Loucy (cell line): ENCODE measurements around the gene SYT7.

Experiments used
- H2AFZ ChIP-seq: fragments of 200-600 bp; sonication (generic); 2 replicates; pipeline ENCODE4 v1.6.0; 2016; ENCODE audit warnings: antibody characterized with exemption, mild to moderate bottlenecking, low read length, moderate library complexity
- H3F3A ChIP-seq: fragments of 200-600 bp; 2 replicates; pipeline ENCODE4 v1.6.0; 2016; ENCODE audit warnings: antibody characterized with exemption, low read depth, mild to moderate bottlenecking
- H3K27me3 ChIP-seq: fragments of 200-600 bp; sonication (generic); 2 replicates; pipeline ENCODE4 v1.6.1; 2014; ENCODE audit warnings: low read length, mild to moderate bottlenecking; ENCODE audit not compliant: insufficient read depth, poor library complexity, severe bottlenecking
- H3K36me3 ChIP-seq: fragments of 200-600 bp; sonication (generic); 2 replicates; pipeline ENCODE4 v1.6.1; 2016; ENCODE audit warnings: low read length; ENCODE audit not compliant: insufficient read depth
- H3K4me1 ChIP-seq: fragments of 200-600 bp; sonication (generic); 2 replicates; pipeline ENCODE4 v1.5.1; 2014; ENCODE audit warnings: low read length, mild to moderate bottlenecking; ENCODE audit not compliant: insufficient read depth, poor library complexity, severe bottlenecking
- H3K4me2 ChIP-seq: fragments of 200-600 bp; sonication (generic); 2 replicates; pipeline ENCODE4 v1.6.0; 2014; ENCODE audit warnings: antibody characterized with exemption, low read length, low read depth, mild to moderate bottlenecking; ENCODE audit not compliant: poor library complexity, severe bottlenecking
- H3K4me3 ChIP-seq: fragments of 200-600 bp; sonication (generic); 2 replicates; pipeline ENCODE4 v1.5.1; 2014; ENCODE audit warnings: low read length, mild to moderate bottlenecking, mixed read lengths; ENCODE audit not compliant: poor library complexity, severe bottlenecking
- H3K79me2 ChIP-seq: fragments of 200-600 bp; sonication (generic); 2 replicates; pipeline ENCODE4 v1.6.1; 2014; ENCODE audit warnings: low read length; ENCODE audit not compliant: insufficient read depth
- H3K9ac ChIP-seq: fragments of 200-600 bp; sonication (generic); 2 replicates; pipeline ENCODE4 v1.6.0; 2014; ENCODE audit warnings: mild to moderate bottlenecking, low read depth, low read length, moderate library complexity; ENCODE audit not compliant: poor library complexity, severe bottlenecking
- H3K9me2 ChIP-seq: fragments of 200-600 bp; sonication (generic); replicated peaks from 2 replicates; pipeline ENCODE4 v1.6.1; 2016; ENCODE audit warnings: low read depth, low read length, mixed read lengths
- H3K9me3 ChIP-seq: fragments of 200-600 bp; sonication (generic); 2 replicates; pipeline ENCODE4 v1.6.1; 2014; ENCODE audit warnings: mild to moderate bottlenecking, antibody characterized with exemption, low read length, low read depth; ENCODE audit not compliant: insufficient read depth
- H4K20me1 ChIP-seq: fragments of 200-600 bp; sonication (generic); 2 replicates; pipeline ENCODE4 v1.6.0; 2014; ENCODE audit warnings: antibody characterized with exemption, low read length, mild to moderate bottlenecking; ENCODE audit not compliant: insufficient read depth, poor library complexity, severe bottlenecking
- EZH2phosphoT487 ChIP-seq: fragments of 200-600 bp; IDR thresholded peaks from 2 replicates; pipeline ENCODE4 v1.6.1; 2018; ENCODE audit warnings: antibody characterized with exemption, mild to moderate bottlenecking, moderate library complexity, borderline replicate concordance
- TF ChIP-seq, protein P1 (sequence below): fragments of 200-600 bp; sonication (generic); conservative IDR thresholded peaks from 2 replicates; pipeline ENCODE4 v1.5.1; 2014; ENCODE audit warnings: mild to moderate bottlenecking, antibody characterized with exemption, low read length

SYT7 gene

DNA sequence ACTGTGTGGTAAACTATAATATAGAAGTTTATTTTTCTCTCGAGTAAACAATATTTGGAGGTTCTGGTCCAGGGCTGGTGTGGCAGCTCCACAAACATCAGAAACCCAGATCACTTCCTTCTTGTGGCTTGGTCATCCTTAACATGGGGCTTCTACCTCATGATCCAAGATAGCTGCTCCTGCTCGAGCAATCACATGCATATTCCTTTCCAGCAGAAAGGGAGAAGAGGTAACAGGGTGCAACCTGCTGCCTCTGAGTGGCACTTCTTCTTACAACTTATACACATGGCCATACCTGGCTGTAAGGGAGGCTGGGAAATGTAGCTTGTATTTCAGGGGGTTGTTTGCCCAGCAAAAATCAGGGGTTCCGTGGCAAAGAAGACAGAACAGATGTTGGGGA lies 44.6 kb upstream of the SYT7 start:
- Histone ChIP-seq H4K20me1 (no peaks in the 10 kb centered on the region), H3K9me2 (no peaks in the 10 kb centered on the region), H3K27me3 (no peaks in the 10 kb centered on the region), H3K4me2 (no peak overlapping the region), H3K9me3 (no peaks in the 10 kb centered on the region), H3K4me3 (no peak overlapping the region), H2AFZ (no peak overlapping the region), H3K9ac (no peak overlapping the region), H3K36me3 (no peaks in the 10 kb centered on the region), H3K4me1 (no peaks in the 10 kb centered on the region), H3K79me2 (no peaks in the 10 kb centered on the region), H3F3A (no peaks in the 10 kb centered on the region)
- no peak for TF ChIP-seq EZH2phosphoT487
- TF ChIP-seq, protein P1, sequence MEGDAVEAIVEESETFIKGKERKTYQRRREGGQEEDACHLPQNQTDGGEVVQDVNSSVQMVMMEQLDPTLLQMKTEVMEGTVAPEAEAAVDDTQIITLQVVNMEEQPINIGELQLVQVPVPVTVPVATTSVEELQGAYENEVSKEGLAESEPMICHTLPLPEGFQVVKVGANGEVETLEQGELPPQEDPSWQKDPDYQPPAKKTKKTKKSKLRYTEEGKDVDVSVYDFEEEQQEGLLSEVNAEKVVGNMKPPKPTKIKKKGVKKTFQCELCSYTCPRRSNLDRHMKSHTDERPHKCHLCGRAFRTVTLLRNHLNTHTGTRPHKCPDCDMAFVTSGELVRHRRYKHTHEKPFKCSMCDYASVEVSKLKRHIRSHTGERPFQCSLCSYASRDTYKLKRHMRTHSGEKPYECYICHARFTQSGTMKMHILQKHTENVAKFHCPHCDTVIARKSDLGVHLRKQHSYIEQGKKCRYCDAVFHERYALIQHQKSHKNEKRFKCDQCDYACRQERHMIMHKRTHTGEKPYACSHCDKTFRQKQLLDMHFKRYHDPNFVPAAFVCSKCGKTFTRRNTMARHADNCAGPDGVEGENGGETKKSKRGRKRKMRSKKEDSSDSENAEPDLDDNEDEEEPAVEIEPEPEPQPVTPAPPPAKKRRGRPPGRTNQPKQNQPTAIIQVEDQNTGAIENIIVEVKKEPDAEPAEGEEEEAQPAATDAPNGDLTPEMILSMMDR = no peak

DNA sequence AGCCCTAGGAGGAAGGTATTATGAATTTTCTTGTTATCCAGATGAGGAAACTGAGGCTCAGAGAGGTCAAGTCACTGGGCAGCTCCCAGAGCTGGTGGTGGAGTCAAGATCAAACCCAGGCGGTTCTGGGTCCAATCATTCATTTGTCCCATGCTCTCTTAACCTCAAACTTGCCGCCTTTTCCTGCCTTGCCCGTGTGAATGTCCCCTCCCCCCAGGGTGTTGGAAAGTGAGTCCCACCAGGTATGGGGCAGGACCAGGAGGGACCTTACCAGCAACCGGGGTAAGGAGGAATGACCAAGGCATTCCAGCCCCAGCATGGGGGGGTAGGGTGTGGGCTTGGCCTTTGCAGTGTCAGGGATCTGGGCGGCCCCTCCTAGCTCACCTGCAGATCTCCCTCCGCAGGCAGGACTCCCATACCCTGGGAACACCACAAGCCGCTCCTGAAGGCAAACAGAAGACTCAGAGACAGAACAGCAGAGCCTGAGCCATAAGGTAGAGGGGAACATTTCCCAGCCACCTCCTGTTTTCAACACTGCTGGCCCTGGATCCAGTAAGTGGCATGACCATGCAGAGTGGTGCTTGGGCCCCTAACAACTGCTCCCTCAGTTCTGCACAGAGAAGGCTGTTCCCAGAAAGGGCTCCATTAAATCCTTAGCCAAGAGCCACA lies 41.2 kb upstream of the SYT7 start:
- Histone ChIP-seq H3K27me3 (no peaks in the 10 kb centered on the region), H3K9ac (no peak overlapping the region), H3K4me3 (no peak overlapping the region), H3K79me2 (no peaks in the 10 kb centered on the region), H3K36me3 (no peaks in the 10 kb centered on the region), H4K20me1 (no peaks in the 10 kb centered on the region), H2AFZ (no peak overlapping the region), H3K9me3 (no peaks in the 10 kb centered on the region), H3K4me2 (no peak overlapping the region), H3F3A (no peaks in the 10 kb centered on the region), H3K9me2 (no peaks in the 10 kb centered on the region), H3K4me1 (no peaks in the 10 kb centered on the region)
- TF ChIP-seq EZH2phosphoT487 = no peak
- TF ChIP-seq, protein P1 = no peak

DNA sequence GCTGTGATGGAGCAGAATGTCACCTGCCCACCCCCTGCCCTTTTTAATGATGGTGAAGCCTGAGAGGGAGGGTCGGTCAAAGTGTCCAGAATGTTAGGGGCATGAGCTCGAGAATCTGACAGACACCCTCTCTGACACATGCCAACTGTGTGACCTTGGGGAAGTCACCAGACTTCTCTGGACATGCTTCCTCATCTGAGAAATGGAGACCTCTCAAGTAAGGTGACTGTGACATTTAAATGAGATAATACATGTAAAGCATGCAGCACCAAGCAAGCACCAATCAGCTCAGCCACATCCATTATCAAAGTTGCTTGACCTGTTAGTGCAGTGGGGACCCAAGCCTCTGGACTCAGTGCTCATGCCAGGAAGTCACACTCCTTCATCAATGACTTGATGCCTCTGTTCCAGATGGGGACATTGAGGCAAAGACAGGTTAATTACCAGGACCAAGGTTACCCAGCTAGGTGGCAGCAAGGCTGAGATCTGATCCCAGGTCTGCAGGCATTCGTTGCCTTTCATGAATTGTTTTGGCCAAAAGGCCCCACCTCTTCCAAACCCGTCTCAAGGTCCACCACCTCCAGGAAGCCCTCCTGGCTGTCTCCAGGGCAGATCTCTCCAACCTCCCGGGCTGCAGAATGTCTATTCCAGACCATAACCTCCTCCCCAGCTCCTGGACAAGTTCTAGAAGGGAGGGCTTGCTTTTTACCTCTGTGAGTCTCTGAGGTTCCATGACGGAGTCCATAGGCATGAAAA lies 38.8 kb upstream of the SYT7 start:
- no peaks in the 10 kb centered on the region for H4K20me1 ChIP-seq
- no peaks in the 10 kb centered on the region for H3F3A ChIP-seq
- no peaks in the 10 kb centered on the region for H3K9me3 ChIP-seq
- H2AFZ ChIP-seq = no peak overlapping the region
- no peaks in the 10 kb centered on the region for H3K36me3 ChIP-seq
- TF ChIP-seq, protein P1 = no peak
- no peak for TF ChIP-seq EZH2phosphoT487
- H3K4me1 ChIP-seq = no peaks in the 10 kb centered on the region
- H3K79me2 ChIP-seq = no peaks in the 10 kb centered on the region
- no peaks in the 10 kb centered on the region for H3K9me2 ChIP-seq
- no peak overlapping the region for H3K4me3 ChIP-seq
- H3K4me2 ChIP-seq = no peak overlapping the region
- H3K27me3 ChIP-seq = no peaks in the 10 kb centered on the region
- H3K9ac ChIP-seq = no peak overlapping the region
